WI38 (cell line): ENCODE data around the gene IL12B.
A peak's percentile ranks its signal among the peaks of the same experiment; 100 is the strongest.
"Not testable (repeated sequence)": the region's sequence is repeated elsewhere in the genome, so short reads cannot be mapped to it uniquely, and the experiment has no call there.

ENCODE experiments used
- H3K4me3 ChIP-seq: 2 replicates; pipeline ENCODE4 v1.5.1; 2011; ENCODE audit warnings: low read depth, mild to moderate bottlenecking, control low read depth, low read length
- TF ChIP-seq, protein P1 (sequence below): IDR thresholded peaks from 2 replicates; pipeline ENCODE4 v1.5.1; 2012; ENCODE audit warnings: low read depth, mild to moderate bottlenecking, control low read depth, low read length

The IL12B gene

DNA sequence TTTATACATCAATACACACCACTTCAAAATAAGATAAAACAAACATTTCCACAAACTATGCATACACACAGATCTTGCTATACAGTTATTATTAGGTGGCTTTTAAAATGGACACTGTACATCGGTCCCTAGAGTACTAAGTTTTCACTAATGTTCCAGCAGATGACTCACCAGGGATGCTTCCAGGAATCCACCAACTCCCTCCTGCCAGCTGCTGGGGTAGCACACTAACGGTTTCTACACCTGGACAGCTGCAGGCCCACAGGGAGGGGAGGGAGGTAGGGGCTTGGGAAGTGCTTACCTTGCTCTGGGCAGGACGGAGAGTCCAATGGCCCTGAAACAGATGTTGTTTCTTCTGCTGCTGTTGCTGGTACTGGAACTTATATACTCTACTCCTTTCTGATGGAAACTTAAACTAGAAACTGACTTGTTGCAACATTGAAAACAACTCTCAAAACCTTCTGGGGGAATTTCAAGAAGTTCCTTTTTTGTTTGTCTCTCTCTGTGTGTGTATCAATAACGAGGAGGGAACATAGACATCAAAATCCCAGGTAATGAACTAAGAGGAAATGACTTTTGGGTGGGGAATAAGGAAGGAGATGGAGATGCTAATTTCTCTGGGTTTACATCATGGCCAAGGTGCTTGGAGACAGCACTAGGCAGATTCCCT, at the start of gene IL12B:
TSS of gene IL12B (minus strand) at position 357 of the 670 bp plus-strand sequence. CDS start 3,705 bp downstream, outside the sequence.
- H3K4me3 ChIP-seq: peak within 1 kb of the TSS; percentile 57

GRCh38 chr5:159377653-159378052, 47.4 kb upstream of the IL12B start:
- H3K4me3 ChIP-seq: no peak overlapping the region
- TF ChIP-seq, protein P1, sequence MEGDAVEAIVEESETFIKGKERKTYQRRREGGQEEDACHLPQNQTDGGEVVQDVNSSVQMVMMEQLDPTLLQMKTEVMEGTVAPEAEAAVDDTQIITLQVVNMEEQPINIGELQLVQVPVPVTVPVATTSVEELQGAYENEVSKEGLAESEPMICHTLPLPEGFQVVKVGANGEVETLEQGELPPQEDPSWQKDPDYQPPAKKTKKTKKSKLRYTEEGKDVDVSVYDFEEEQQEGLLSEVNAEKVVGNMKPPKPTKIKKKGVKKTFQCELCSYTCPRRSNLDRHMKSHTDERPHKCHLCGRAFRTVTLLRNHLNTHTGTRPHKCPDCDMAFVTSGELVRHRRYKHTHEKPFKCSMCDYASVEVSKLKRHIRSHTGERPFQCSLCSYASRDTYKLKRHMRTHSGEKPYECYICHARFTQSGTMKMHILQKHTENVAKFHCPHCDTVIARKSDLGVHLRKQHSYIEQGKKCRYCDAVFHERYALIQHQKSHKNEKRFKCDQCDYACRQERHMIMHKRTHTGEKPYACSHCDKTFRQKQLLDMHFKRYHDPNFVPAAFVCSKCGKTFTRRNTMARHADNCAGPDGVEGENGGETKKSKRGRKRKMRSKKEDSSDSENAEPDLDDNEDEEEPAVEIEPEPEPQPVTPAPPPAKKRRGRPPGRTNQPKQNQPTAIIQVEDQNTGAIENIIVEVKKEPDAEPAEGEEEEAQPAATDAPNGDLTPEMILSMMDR: no peak

More for the DNA sequence above, at the start of gene IL12B:
- TF ChIP-seq, protein P1: no peak

GRCh38 chr5:159367866-159368265, 37.6 kb upstream of the IL12B start:
- H3K4me3 ChIP-seq: not testable (repeated sequence)

- H3K4me3 ChIP-seq: not testable (repeated sequence)
These were observed 36.5 kb upstream of the IL12B start for GRCh38 chr5:159366776-159367175.

DNA sequence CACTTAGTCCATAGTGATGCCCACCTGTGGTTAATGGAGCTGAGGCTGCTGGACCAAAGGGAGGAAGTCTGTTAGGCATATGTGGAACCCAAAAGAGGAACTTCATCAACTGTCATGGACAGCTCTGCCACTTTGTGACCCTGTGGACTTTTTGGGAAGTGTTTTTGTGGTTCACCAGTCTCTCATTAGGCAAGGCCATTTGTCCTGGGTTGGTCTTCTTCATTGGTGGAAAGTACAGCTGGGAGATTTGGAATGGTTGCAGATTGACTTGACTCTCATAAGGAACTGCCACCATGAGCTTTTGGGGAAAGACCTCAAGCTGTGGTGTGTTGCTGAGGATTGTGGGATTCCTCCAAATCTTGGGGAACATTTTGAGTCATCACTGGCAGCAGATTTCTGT, 31.9 kb upstream of the IL12B start:
- H3K4me3 ChIP-seq: no peak overlapping the region
- TF ChIP-seq, protein P1: no peak

DNA sequence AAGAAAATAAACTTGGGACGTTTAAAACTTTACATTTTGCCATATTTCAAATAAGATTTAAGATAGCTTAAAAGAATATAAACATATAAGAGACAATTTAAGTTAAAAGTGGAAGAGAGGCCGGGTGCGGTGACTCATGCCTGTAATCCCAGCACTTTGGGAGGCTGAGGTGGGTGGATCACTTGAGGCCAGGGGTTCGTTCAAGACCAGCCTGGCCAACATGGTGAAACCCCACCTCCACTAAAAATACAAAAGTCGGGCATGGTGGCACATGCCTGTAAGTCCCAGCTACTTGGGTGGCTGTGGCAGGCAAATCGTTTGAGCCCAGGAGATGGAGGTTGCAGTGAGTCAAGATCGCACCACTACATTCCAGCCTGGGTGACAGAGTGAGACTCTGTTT, 29.6 kb upstream of the IL12B start:
- H3K4me3 ChIP-seq: not testable (repeated sequence)

DNA sequence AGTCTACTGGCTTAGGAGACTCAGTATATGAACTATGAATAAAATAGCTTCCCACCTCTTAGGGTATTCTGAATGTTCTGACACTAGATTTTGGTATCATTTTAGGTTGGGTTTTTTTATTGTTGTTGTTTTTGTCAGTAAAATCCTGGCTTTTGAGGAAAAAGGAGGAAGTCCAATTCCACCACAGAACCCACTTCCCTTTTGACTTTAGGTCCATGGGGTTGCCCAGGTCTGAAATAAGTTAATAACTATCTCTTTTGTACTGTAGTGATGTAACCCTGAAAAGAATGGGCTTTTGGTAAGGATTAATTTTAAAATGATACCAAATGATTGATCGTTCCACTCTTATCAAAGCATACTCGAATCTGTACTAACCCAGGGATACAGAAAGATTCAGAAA, 29.1 kb upstream of the IL12B start:
- H3K4me3 ChIP-seq: no peak overlapping the region
- TF ChIP-seq, protein P1: no peak

GRCh38 chr5:159353661-159354252, 23.5 kb upstream of the IL12B start:
- TF ChIP-seq, protein P1: no peak
- no peak overlapping the region for H3K4me3 ChIP-seq

DNA sequence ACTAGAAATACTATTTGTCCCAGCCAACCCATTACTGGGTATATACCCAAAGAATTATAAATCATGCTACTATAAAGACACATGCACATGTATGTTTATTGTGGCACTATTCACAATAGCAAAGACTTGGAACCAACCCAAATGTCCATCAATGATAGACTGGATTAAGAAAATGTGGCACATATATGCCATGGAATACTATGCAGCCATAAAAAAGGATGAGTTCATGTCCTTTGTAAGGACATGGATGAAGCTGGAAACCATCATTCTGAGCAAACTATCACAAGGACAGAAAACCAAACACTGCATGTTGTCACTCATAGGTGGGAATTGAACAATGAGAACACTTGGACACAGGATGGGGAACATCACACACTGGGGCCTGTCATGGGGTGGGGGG, 20.4 kb upstream of the IL12B start:
- not testable (repeated sequence) for H3K4me3 ChIP-seq

GRCh38 chr5:159350216-159350615, 19.9 kb upstream of the IL12B start:
- not testable (repeated sequence) for H3K4me3 ChIP-seq
